Measurements from ENCODE around the gene ABLIM1. TPM values are rescaled to one million over a fixed set of nuclear protein-coding genes. Genes with fewer than 3 reads are reported as not detected.

Gene ABLIM1
- total RNA-seq, 4 donors from 2014 or later: 41.2 to 128 (median 97.3) TPM

DNA sequence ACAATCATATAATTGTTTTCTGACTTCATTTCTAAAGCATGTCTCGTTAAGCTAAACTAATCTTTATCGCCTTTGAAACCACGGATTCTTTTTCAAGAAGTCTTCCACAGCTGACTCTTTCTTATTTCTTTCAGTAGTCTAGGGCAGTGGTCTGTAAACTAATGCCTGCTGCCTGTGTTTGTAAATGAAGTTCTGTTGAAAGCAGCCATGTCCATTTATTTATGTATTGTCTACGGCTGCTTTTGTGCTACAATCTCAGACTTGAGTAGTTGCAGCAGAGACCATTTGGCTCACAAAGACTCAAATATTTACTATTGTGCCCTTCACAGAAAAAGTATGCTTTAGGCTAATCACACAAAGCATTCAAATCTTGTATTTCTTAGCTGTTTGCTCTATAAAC lies 20.3 kb upstream of the ABLIM1 start:
- H3K36me3 ChIP-seq: no peaks in the 10 kb centered on the region
- H3K4me3 ChIP-seq: no peak overlapping the region
- DNase-seq: no peak
- H3K4me1 ChIP-seq: no peaks in the 10 kb centered on the region
- intact Hi-C loops (cut with DNase I; ENCODE audit: low total_unique reads): no loop called here
- H3K27me3 ChIP-seq: no peaks in the 10 kb centered on the region
- no peak overlapping the region for H3K27ac ChIP-seq
- TF ChIP-seq, protein P1, sequence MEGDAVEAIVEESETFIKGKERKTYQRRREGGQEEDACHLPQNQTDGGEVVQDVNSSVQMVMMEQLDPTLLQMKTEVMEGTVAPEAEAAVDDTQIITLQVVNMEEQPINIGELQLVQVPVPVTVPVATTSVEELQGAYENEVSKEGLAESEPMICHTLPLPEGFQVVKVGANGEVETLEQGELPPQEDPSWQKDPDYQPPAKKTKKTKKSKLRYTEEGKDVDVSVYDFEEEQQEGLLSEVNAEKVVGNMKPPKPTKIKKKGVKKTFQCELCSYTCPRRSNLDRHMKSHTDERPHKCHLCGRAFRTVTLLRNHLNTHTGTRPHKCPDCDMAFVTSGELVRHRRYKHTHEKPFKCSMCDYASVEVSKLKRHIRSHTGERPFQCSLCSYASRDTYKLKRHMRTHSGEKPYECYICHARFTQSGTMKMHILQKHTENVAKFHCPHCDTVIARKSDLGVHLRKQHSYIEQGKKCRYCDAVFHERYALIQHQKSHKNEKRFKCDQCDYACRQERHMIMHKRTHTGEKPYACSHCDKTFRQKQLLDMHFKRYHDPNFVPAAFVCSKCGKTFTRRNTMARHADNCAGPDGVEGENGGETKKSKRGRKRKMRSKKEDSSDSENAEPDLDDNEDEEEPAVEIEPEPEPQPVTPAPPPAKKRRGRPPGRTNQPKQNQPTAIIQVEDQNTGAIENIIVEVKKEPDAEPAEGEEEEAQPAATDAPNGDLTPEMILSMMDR (IDR thresholded peaks at IDR 0.05): no peak
- no peak for TF ChIP-seq POLR2A (IDR thresholded peaks at IDR 0.05)
- H3K9me3 ChIP-seq: no peaks in the 10 kb centered on the region

- no peak for DNase-seq
- no peaks in the 10 kb centered on the region for H3K27me3 ChIP-seq
- no peaks in the 10 kb centered on the region for H3K4me1 ChIP-seq
- no peak overlapping the region for H3K27ac ChIP-seq
- no peak for TF ChIP-seq POLR2A (IDR thresholded peaks at IDR 0.05)
- TF ChIP-seq, protein P1 (IDR thresholded peaks at IDR 0.05): no peak
- H3K9me3 ChIP-seq: no peaks in the 10 kb centered on the region
- H3K4me3 ChIP-seq: no peak overlapping the region
- intact Hi-C loops (cut with DNase I; ENCODE audit: low total_unique reads): no loop called here
- H3K36me3 ChIP-seq: no peaks in the 10 kb centered on the region
Measured at GRCh38 chr10:114674346-114674745, 16.3 kb upstream of the ABLIM1 start.

GRCh38 chr10:114669648-114670047 lies 11.6 kb upstream of the ABLIM1 start:
- intact Hi-C loops (cut with DNase I; ENCODE audit: low total_unique reads): no loop called here
- no peak for DNase-seq
- no peaks in the 10 kb centered on the region for H3K9me3 ChIP-seq
- no peaks in the 10 kb centered on the region for H3K36me3 ChIP-seq
- no peak overlapping the region for H3K4me3 ChIP-seq
- no peak overlapping the region for H3K27ac ChIP-seq
- no peak for TF ChIP-seq POLR2A (IDR thresholded peaks at IDR 0.05)
- TF ChIP-seq, protein P1 (IDR thresholded peaks at IDR 0.05): no peak
- no peaks in the 10 kb centered on the region for H3K4me1 ChIP-seq
- H3K27me3 ChIP-seq: no peaks in the 10 kb centered on the region

DNA sequence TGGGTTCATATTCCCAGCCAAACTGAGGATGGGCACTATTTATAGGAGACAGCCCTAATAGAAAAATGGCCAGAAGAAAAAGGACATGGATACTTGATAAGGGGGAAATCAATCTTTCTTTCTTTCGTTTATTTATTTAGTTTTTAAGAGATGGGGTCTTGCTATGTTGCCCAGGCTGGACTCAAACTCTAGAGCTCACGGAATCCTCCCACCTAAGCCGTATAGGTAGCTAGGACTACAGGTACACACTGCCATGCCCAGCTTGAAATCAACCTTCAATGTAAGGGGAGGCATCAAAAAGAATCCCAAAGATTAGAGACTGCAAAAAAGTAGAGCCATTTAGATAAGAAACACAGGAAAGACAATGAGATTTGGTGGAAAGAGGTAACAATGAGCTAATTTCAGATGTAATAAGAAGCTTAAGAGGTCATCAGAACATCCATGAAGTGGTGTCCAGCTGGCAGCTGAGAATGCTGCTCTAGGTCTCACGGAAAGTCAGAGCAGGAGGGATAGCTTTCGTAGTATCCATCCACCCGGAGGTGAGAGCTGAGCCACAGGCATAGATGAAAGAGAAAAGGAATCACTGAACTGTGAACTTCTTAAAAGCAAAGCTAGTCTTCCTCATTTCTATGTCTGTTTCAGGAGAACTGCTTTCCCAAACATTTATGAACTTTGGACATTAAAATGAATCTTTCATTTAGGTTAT lies 10.5 kb upstream of the ABLIM1 start:
- H3K9me3 ChIP-seq: no peaks in the 10 kb centered on the region
- H3K27ac ChIP-seq: no peak overlapping the region
- no peaks in the 10 kb centered on the region for H3K4me1 ChIP-seq
- H3K36me3 ChIP-seq: no peaks in the 10 kb centered on the region
- no peaks in the 10 kb centered on the region for H3K27me3 ChIP-seq
- no peak overlapping the region for H3K4me3 ChIP-seq
- TF ChIP-seq POLR2A (IDR thresholded peaks at IDR 0.05): no peak
- intact Hi-C loops (cut with DNase I; ENCODE audit: low total_unique reads): no loop called here
- no peak for DNase-seq

DNA sequence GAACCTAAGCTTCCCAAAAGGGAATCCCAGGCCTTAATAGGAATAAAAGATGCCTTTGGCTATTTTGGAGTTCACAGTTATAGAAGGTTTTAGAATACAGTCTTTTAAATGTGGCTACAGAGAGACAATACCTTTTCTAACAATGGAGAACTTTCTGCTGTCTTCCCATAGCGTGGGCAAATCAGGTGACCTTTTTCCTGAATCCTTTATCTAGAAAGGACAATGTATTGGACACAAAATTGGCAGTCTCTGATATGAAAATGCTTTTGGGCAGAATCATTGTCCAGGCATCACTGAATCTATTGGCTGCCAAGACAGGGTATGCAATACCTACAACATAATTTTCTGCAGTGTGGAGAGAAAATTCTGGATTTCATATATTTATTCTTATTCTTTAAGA lies 7.8 kb upstream of the ABLIM1 start:
- H3K27ac ChIP-seq: peak overlapping the region in 1 of 2 donors; percentile 58
- H3K4me3 ChIP-seq: no peak overlapping the region
- intact Hi-C loops (cut with DNase I; ENCODE audit: low total_unique reads): no loop called here
- H3K36me3 ChIP-seq: no peaks in the 10 kb centered on the region
- no peaks in the 10 kb centered on the region for H3K27me3 ChIP-seq
- no peak for DNase-seq
- H3K4me1 ChIP-seq: no peaks in the 10 kb centered on the region
- TF ChIP-seq POLR2A (IDR thresholded peaks at IDR 0.05): no peak
- TF ChIP-seq, protein P1 (IDR thresholded peaks at IDR 0.05): no peak
- H3K9me3 ChIP-seq: no peaks in the 10 kb centered on the region
